HL-60/S4 (cell line): ENCODE results near the gene SDHAF3.
"Not testable (repeated sequence)": the region's sequence is repeated elsewhere in the genome, so short reads cannot be mapped to it uniquely, and the experiment has no call there.

Experiments used
- in situ Hi-C: fragments of 300-500 bp; cut with MboI; formaldehyde crosslinking; loops from 2 replicates; pipeline ENCODE4 v1.14.3; 2022; ENCODE audit warnings: low sequenced_read_pairs

Gene SDHAF3

GRCh38 chr7:97117372-97118188, at the start of gene SDHAF3:
Gene SDHAF3 (plus strand): TSS chr7:97117698. CDS start chr7:97117724, 26 bp downstream.
- in situ Hi-C loops = no loop called here

- in situ Hi-C loops = not testable (repeated sequence)
These were observed 45.5 kb upstream of the SDHAF3 start for GRCh38 chr7:97072025-97072424.

DNA sequence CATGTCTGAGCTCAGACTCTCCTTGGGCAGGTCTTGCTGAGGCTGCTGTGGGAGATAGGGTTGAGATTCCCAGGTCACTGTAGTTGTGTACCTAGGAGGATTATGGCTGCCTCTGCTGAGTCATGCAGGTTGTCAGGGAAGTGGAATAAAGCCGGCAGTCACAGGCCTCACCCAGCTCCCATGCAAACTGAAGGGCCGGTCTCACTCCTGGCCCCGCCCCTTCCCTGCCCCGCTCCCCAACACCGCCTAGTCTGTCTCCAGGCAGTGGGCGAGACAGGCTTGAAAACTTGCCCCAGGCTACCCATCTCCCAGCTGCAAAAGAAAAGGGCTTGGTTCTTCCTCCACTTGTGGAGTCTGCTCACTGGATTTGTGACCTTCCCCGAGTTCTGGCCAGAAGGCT, 41.6 kb upstream of the SDHAF3 start:
- in situ Hi-C loops = no loop called here

DNA sequence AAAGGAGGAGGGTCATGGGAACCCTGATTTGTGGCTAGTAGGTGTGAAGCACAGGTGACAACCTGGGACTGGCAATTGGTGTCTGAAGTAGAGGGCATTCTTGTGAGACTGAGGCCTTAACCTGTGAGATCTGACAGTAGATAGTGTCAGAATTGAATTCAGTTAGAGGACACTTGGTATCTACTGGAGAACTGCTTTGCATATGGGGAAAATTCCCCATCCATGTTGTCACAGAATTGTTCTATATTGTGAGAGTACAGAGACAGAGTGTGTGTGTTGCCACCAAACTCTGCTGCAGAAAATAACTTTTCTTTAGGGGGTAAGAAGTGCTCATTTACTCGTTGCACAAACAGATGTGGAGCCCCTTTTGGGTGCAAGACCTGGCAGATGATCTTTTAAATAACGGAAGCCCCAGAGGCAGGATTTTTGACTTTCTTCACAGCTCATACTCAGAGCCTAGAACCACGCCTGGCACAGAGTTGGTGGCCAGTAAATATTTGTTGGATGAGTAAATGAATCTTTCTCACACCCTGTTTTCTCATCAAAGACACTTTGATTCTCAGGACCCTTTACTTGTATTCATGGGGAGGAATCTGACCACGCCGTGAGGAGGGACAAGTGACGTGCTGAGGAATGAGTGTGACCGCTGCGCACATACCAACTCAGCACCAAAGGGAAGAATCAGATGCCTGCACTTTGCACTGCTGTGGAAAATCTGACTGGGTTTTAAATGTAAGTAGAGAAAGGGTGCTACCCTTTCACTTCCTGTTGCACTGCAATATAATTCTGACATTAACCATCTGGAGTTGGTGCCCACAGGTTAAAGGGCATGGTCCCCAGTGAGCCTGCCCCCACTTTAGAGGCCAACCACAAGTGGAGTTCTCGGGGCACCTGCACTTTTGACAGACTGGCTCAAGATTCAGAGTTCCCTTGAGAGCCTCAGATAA, 39.2 kb upstream of the SDHAF3 start:
- in situ Hi-C loops = no loop called here

DNA sequence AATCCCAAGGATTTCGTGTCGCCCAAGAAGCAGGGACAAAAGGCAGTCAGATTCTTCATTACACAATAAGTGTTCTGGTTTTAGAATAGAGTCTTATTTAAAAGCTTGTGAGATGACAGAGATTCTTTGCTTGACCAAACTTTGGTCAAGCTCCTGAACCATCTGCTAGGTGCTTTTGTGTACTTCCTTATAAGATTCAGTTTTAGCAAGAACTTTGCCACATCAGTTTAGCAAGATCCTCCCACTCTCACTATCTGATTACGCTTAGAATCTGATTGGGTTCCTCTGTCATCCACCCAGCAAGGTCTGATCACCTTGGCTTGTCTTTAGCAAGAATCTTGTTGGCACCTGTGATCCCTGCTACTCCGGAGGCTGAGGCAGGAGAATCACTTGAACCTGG, 38.2 kb upstream of the SDHAF3 start:
- in situ Hi-C loops = no loop called here

GRCh38 chr7:97081521-97082300, 35.8 kb upstream of the SDHAF3 start:
- in situ Hi-C loops = no loop called here

DNA sequence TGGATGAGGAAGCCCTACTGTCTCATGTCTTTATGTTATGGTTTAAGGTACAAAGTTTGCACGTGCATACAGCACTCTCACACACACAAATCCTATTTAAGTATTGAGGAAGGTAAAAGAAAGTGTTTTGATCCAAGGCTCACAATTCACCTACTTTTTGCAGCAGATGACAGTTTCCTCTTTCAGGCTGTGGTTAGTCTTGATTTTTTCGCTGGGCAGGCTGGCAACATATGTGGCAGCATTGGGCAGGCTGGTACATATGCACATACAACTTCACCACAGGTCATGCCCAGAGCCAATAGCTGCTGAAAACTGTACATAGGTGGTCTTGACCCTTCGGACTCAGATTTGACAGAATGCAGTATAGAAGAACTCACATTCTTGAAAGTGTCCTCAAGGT, 29.1 kb upstream of the SDHAF3 start:
- in situ Hi-C loops = no loop called here

GRCh38 chr7:97089771-97090170, 27.7 kb upstream of the SDHAF3 start:
- in situ Hi-C loops = no loop called here

DNA sequence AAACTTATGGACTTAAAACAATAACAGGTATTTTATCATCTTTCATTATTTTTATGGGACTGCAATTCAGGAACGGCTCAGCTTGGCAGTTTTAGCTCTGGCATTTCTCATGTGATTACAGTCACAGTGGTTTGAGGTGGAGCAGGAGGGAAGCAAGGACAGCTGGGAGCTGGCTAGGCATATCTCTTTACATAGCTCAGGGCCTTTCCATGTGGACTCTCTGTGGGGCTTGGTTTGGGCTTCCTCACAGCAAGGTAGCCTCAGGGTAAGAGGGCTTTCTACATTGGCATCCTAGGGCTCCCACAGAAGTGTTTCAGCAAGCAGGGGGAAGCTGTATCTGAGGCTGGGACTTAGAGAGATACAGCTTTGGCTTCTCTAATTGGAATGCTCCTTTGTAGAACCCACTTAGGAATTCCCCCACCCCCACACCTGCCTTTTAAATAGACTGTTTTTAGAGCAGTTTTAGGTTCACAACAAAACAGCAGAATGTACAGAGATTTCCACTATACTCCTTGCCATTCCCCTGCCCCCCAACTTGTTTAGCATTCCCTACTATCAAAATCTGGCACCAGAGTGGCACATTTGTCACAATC, 26.6 kb upstream of the SDHAF3 start:
- in situ Hi-C loops = no loop called here

DNA sequence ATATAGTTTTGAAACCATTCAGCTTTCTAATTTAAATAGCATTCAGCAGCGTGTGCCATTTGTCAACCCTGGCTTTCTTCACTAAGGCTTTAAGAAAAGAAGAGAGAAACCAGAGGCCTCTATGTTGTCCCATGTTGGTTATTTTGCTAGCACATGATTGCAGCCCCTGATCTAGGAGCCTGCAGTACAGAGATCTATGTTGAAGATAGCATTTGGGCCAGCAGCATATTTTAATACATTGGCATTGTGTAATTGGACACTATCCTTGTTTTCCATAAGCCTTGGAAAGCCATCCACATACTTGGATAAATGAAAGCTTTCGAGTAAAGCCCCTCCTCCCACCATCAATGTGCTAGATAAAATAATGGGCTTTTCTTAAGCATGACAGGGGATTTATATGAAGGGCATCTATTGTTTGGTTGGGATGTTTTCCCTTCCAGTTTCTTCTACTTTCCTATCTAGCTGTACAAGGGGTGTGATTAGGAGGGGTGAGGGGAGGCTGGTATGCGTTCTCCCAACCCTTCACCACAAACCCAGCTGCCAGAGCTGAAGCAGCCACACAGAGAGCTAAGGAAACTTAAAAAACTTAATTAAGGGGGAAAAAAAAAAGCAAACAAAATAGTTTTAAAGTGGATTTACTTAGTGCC, 23.1 kb upstream of the SDHAF3 start:
- in situ Hi-C loops = no loop called here

GRCh38 chr7:97096037-97096436, 21.5 kb upstream of the SDHAF3 start:
- in situ Hi-C loops = no loop called here

GRCh38 chr7:97096661-97097060, 20.8 kb upstream of the SDHAF3 start:
- in situ Hi-C loops = no loop called here

DNA sequence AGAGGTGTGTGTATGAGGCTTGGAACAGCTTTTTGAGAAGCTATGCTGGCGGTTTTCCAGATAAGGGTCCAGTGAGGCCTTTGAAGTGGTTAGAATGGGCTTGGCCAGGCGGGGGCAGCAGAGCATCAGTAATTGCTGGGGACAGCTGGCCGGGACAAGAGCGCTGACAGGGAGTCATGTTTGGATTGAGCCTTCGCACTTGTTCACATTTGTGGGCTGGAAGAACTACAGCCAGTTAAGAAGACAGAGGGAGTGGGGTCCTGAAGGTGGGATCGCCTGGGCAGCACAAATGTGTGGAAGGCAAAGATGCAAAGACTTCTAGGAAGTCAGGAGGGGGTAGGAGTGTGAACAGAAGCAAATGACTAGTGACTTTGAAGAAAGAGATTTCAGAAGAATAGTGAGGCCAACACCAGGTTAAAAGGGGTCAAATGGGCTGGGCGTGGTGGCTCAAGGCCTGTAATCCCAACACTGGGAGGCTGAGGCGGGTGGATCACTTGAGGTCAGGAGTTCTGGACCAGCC, 12.7 kb upstream of the SDHAF3 start:
- in situ Hi-C loops = loop anchor here (10.0 kb wide), 1 partner anchor 740 kb away; no protein-coding TSS in a partner anchor

DNA sequence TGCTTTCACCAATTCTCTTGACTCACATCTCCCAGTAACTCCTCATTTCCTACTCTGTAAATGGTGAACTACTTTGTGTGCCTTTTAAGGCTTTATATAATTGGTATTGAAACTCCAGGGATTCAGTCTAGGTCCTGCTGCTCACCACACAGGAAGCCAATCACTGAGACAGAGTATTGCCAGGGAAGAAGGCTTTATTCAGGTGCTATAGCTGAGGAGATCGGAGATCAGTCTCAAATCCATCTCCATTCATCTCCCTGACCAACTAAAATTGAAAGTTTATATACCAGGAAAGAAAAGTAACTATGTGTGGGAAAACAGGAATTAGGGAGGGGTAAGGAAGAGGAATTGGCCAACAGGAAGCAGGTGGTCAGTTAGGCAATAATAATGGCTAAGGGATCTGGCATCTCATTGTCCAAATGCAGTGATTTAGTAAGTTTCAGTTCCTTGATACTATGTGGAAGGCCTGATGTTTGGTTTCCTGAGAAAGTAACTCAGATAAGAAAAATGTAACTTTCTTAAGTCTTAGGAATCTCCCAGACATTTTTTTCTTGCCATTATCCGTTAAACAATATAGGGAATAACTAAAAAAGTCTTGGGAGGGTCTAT, 10.2 kb upstream of the SDHAF3 start:
- in situ Hi-C loops = loop anchor here (10.0 kb wide), 1 partner anchor 738 kb away; no protein-coding TSS in a partner anchor

GRCh38 chr7:97116308-97116707, 1.2 kb upstream of the SDHAF3 start:
- in situ Hi-C loops = no loop called here

- in situ Hi-C loops = no loop called here
These were observed 495 bp upstream of the SDHAF3 start for GRCh38 chr7:97117035-97117371.

DNA sequence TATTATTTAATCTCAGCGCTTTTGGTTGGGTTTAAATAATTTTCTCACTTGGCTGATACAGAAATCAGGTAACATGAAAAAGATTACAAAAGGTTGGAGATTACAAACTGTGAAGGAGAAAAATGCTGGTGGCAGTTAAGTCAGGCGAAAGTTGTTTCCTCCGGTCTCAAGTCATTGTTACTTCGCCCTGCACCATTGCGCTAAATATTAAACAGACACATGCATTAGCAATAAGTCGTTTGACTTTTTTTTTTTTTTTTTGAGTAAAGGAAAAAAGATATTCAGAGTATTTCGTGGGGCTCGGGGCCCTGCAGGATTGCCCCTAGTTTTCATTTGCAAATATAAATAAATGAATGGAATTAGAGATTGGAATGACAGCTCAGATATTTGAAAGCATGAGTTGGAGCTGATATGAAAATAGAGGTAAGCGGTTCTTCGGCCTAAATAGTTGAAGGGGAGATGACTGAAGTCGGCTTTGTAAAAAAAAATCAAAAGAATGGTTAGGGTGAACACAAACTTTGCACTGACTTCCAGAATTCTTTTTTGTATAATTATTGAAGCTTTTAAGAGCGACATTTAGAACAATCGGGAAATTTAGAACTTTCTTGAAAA, 914 bp downstream of the SDHAF3 start:
- in situ Hi-C loops = no loop called here

DNA sequence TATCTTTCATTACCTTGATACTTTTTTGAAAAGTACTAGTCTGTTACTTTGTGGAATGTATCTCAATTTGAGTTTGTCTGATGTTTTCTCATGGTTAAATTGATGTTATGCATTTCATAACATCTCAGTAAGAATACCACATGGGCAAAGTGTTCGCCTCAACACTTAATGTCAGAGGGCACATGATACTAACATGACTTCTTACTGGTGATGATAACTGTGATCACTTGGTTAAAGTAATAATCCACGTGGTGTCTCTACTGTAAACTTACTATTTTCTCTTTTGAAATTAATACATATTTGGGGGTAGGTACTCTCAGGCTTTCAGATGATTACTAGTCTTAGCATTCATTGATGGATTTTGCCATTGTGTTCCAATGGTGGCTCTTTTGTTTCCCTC, 2.2 kb downstream of the SDHAF3 start:
- in situ Hi-C loops = no loop called here
